Neutrophil (primary cell): ENCODE data around the gene ZNF644.

Source experiments
- H3K27ac ChIP-seq: fragments of 200-600 bp; sonication (generic); 2 replicates; pipeline ENCODE4 v1.5.1; 2016; ENCODE audit warnings: mild to moderate bottlenecking, moderate library complexity
- H3K27me3 ChIP-seq: fragments of 200-600 bp; sonication (generic); 2 replicates; pipeline ENCODE4 v1.6.0; 2016; ENCODE audit warnings: mild to moderate bottlenecking
- H3K36me3 ChIP-seq: fragments of 200-600 bp; sonication (generic); 2 replicates; pipeline ENCODE4 v1.5.1; 2017
- H3K4me1 ChIP-seq, 2 experiments: fragments of 200-600 bp in 1 of 2; sonication (generic) in 1 of 2; 1 replicate in 1 of 2; 2 replicates in 1 of 2; pipeline versions ENCODE4 v1.5.1 to v1.6.1; 2013 to 2016; ENCODE audit warnings: low read depth in 1 of 2, low read length in 1 of 2, mild to moderate bottlenecking in 1 of 2, moderate library complexity in 1 of 2; ENCODE audit not compliant: control insufficient read depth in 1 of 2, insufficient read depth in 1 of 2
- H3K4me3 ChIP-seq, 2 experiments: fragments of 200-600 bp in 1 of 2; sonication (generic) in 1 of 2; 1 replicate in 1 of 2; 2 replicates in 1 of 2; pipeline ENCODE4 v1.5.1; 2013 to 2016; ENCODE audit warnings: low read depth in 1 of 2, low read length in 1 of 2, mild to moderate bottlenecking in 1 of 2, moderate library complexity in 1 of 2
- H3K9me3 ChIP-seq: fragments of 200-600 bp; sonication (generic); 2 replicates; pipeline ENCODE4 v1.5.1; 2016
- CTCF ChIP-seq: fragments of 200-600 bp; sonication (generic); IDR thresholded peaks from 2 replicates; pipeline ENCODE4 v1.5.1; 2016; ENCODE audit warnings: antibody characterized with exemption

Gene ZNF644

GRCh38 chr1:91038582-91038981 is 16.7 kb upstream of the ZNF644 start:
- peaks cover 21% of the 10 kb centered on the region for H3K27me3 ChIP-seq
- H3K4me1 ChIP-seq: no peaks in the 10 kb centered on the region
- H3K9me3 ChIP-seq: no peaks in the 10 kb centered on the region
- no peaks in the 10 kb centered on the region for H3K36me3 ChIP-seq
- no peak for TF ChIP-seq CTCF
- no peak overlapping the region for H3K27ac ChIP-seq
- H3K4me3 ChIP-seq: no peak overlapping the region

GRCh38 chr1:91036894-91037829 is 15.3 kb upstream of the ZNF644 start:
- no peaks in the 10 kb centered on the region for H3K9me3 ChIP-seq
- no peak for TF ChIP-seq CTCF

GRCh38 chr1:91032349-91032748 is 10.5 kb upstream of the ZNF644 start:
- H3K4me1 ChIP-seq: no peaks in the 10 kb centered on the region
- H3K27ac ChIP-seq: no peak overlapping the region
- H3K9me3 ChIP-seq: no peaks in the 10 kb centered on the region
- H3K27me3 ChIP-seq: peaks cover 57% of the 10 kb centered on the region
- no peak for TF ChIP-seq CTCF
- H3K4me3 ChIP-seq: no peak overlapping the region
- H3K36me3 ChIP-seq: no peaks in the 10 kb centered on the region

More at GRCh38 chr1:91036894-91037829, 15.3 kb upstream of the ZNF644 start:
- H3K4me1 ChIP-seq: no peaks in the 10 kb centered on the region
- no peaks in the 10 kb centered on the region for H3K36me3 ChIP-seq
- H3K4me3 ChIP-seq: no peak overlapping the region
- H3K27me3 ChIP-seq: peaks cover 35% of the 10 kb centered on the region
- no peak overlapping the region for H3K27ac ChIP-seq

GRCh38 chr1:91031081-91031480 is 9.2 kb upstream of the ZNF644 start:
- no peaks in the 10 kb centered on the region for H3K4me1 ChIP-seq
- TF ChIP-seq CTCF: no peak
- H3K9me3 ChIP-seq: no peaks in the 10 kb centered on the region
- H3K27me3 ChIP-seq: peaks cover 54% of the 10 kb centered on the region
- H3K27ac ChIP-seq: no peak overlapping the region
- no peak overlapping the region for H3K4me3 ChIP-seq
- no peaks in the 10 kb centered on the region for H3K36me3 ChIP-seq

- no peak for TF ChIP-seq CTCF
- H3K4me3 ChIP-seq: no peak overlapping the region
- H3K4me1 ChIP-seq: peaks cover 3 to 7% of the 10 kb centered on the region in 2 experiments
- no peak overlapping the region for H3K27ac ChIP-seq
- no peaks in the 10 kb centered on the region for H3K36me3 ChIP-seq
- H3K27me3 ChIP-seq: peaks cover 26% of the 10 kb centered on the region
- no peaks in the 10 kb centered on the region for H3K9me3 ChIP-seq
Measured at GRCh38 chr1:91026777-91027176, 4.9 kb upstream of the ZNF644 start.
